ENCODE results near the gene REPIN1.

Gene REPIN1

DNA sequence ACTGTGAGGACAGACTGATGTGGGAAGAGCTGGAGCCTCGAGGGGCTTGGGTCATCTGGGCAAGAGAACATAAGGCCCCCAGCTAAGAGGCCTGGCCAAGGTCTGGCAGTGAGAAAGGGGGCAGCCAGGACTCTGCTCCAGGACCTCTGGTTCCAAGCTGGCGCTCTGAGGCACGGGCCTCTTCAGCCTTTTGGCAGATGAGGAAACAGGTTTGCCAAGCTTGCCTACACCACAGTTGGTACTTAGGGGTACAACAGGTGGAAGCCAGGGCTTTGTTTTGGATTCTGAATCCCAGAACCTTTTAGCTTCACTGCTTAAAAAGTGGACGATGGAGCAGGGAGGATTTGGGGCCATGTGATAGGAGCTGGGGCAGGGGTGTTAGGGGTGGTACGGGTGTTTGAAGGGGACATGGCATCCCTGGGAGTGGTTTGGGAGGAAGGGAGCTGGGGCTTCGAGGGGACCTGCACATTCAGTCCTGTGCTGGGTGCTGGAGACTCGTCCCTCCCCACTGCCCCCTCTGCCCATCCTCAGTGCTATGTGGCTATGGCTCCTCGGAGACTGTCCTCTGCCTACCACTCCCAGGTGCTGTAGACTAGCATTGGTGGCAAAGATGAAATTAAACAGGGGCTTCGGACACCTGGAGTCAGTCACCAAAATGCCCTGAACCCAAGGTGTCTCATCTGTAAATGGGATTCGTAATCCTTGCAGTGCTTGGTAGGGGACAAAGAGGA is 40.8 kb downstream of the REPIN1 start:
- no peak for DNase-seq

DNA sequence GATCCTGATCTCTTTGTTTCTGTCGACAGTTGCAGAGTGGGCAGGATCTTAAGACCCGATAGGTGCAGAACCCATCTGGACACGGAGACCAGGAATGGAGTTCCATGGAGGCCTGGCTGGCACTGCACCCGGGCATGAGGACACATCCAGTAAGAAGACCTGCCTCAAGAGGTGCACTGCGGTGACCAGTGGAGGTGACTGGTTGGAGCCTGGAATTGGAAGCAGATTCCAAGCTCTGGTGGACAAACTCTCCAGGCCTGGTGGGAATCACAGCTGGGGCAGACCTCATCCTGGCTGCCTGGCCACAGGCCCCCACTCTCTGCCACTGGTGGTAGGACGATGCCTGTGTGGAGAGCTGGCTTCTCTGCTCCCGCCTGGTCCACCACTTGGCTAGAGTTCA is 41.5 kb downstream of the REPIN1 start:
- DNase-seq: no peak

DNA sequence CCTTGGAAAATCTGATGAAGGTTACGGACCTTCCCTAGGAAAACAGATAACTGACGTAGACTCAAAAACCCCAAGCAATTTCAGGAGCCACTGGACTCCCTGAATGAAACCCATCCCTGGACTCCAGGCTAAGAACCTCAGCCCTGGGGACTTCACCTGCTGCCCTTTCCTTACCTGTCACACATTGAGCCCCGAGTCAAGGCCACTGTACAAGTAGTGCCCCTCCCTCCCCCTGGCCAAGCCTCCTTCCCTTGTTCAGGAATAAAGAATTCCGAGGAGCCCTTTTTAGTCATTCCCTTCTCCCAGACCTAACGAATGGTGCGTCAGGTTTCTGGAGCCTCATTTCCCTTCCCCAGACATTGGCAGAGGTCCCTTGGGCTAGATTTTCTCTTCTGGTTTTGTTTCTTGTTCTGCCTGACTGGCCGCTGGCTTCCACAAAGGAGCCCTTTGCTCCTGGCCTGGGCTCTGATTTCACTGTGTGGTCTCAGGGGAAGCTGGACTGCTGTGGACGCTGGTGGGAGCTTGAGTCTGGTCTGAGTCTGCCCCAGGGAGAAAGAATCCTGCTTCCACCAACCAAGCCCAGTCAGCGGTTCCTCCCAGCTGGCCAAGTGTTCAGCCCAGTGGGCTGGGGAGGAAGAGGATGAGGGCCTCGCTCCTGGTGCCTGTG is 42.2 kb downstream of the REPIN1 start:
- DNase-seq: no peak

DNA sequence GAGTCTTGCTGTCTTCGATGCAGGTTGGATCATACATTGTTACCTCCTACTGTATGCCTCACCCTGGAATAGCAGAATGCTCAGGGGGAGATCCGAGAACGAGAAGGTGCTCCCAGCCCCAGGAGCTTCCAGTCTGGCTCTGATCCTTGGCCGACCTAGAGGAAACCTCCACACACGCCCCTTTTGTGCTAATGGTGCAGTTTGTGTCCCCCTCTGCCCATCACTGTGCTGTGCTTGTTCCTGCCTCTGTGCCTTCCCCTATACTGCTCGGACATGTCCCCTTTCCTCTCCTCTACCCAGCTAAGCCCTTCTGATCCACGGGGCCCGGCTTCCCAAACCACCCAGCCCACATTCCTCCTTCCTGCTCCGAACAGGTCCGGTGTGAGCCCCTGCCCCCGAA is 43.0 kb downstream of the REPIN1 start:
- no peak for DNase-seq

DNA sequence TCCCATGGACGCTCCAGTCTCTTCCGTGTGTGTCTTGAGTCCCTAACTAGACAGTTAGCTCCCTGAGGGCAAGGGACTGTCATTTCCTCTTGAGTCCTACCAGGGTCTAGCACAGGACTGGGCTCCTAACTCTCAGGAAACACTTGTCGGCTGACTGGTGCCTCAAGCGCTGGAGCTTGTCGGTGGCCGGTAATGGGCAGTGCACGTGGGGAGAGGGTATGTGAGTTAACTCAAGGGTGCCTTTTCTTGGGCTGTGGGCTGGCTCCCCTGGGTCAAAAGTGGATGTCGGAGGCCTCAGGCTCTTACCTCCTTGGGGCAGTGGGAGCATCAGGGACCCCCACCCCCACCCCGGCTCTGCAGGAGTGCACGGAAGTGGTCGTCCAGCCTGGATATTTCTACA is 43.4 kb downstream of the REPIN1 start:
- DNase-seq: no peak

DNA sequence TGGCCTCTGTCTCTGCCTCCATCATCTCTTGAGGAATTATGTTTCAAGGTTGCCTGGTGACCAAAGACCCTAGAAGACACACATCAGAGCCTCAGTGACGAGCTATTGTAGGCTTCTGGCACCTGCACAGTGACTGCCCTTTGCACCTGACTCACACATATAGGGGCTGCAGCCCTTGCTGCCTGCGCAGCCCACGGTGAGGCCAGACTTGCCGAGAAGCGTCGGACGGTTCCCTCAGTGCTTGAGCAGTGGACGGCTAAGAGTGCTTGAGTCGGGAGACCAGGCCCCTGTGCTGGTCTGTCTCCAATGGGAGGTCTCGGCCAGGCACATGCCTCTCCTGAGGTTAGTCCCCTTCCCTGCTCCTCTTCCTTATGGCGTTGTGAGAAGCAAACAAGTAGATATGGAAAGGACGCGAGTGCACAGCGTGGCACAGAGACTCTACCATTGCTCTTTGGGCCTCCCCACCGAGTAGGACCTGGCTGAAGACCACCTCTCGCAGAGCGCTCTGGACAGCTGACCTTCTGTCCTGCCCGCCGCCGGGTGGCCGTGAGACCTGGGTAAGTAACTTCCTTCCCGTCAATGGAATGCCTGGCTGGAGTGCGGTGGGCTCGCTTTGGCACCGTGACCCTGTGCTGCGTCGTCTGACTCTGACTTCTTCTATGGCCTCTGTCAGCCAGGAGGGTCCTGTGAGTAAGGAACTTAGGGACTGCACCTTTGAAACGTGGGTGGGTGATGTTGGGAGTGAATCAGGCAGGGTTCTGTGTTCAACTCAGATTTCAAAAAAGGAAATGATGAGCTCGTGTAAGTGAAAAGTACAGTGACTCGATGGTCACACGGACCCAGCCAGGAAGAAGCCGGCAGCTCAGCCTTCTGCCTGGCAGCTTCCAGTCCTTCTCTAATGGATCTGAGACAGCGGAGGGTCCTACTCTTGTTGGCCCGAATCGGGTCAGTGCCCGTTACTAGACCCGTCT is 44.2 kb downstream of the REPIN1 start:
- DNase-seq: no peak

DNA sequence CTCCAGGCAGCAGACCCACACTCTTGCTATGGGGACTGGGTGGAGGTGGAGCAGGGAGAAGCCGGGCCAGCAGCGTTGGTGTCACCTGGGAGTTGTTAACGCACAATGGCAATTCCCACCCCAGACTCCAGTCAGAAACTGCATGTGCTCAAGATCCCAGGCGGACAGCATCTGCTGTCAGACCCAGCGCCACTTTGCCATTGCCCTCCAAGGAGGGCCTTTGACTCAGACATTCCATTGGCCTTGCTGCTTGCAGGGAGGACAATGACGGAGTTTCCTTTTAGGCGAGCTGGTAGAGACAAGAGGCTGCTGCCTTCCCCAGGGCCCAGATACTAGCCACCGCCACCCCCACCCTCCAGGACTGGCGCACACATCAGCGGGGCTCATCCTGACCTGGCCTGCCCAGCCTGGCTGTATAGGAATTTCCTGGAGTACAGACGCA is 45.0 kb downstream of the REPIN1 start:
- no peak for DNase-seq

GRCh38 chr7:150415161-150416153 is 46.8 kb downstream of the REPIN1 start:
- no peak for DNase-seq

- DNase-seq: no peak
These were observed 48.6 kb downstream of the REPIN1 start for GRCh38 chr7:150417239-150417638.

DNA sequence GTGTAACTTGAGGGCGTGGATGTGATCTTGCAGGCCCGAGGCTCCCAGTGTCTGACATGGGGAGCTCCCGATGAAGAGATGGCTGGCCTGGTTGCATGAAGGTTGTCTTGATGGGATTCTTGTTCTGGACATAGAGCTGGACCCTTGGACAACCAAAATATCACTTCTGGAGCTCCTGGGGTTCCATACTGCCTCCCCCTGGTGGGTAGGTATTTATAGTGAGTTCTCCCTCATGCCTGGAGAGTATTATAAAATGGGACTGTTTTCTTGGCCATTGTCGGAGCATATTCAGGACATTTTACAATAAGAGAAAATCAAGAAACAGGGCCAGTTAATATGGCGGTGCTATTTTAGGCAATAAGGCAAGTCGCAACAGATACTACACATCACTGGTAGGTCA is 49.2 kb downstream of the REPIN1 start:
- DNase-seq: no peak

DNA sequence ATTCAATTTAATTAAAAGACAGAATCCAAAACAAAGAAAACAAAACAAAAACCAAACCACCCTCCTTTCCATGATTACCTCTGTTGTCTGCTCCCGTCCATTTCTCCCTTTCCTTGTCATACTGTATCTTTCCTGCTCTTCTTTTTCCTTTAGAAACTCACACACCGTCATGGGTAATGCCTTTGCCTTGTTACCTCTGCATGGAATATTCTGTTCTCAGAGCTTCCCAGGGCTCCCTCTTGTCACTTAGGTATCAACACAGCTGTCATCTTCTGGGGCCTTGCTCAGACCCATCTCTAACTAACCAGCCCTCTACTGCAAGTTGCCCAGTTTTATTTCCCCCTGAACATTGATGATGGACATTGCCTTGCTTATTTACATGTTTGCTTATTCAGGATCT is 51.6 kb downstream of the REPIN1 start:
- no peak for DNase-seq

GRCh38 chr7:150420987-150421674 is 52.5 kb downstream of the REPIN1 start:
- DNase-seq: peak; percentile 36

GRCh38 chr7:150421831-150422230 is 53.2 kb downstream of the REPIN1 start:
- DNase-seq: no peak
